GM04504 (cell line): ENCODE measurements around the gene CNTNAP3.
"Not testable (repeated sequence)": the region's sequence is repeated elsewhere in the genome, so short reads cannot be mapped to it uniquely, and the experiment has no call there.

Source experiments
- DNase-seq: peaks from one replicate; pipeline ENCODE4 v3.0.0-alpha.2; 2012; ENCODE audit warnings: low read depth

The CNTNAP3 gene

GRCh38 chr9:39287980-39288379, at the start of gene CNTNAP3:
Gene CNTNAP3 (minus strand): TSS chr9:39288167. CDS start chr9:39288064, 103 bp downstream.
- not testable (repeated sequence) for DNase-seq

GRCh38 chr9:39279995-39280394, 8.0 kb downstream of the CNTNAP3 start:
- DNase-seq = not testable (repeated sequence)

DNA sequence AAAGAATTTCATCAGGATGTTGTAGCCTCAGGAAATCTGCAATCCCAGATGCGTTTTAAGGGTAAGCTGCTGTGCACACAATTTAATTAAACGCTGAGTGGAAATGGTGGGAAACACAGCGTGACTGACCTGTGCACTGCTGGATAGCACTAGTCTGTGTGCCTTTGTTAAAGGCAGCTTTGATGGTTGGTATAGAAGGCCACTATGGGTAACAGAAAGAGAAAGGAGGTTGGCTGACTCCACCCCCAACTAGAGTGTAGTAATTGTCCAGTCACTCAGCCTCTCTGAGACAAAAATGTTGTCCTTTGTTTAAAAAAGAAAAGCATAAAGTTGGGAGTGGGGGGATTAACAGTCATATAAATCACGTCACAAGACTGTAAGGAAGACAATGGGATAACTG, 45.5 kb downstream of the CNTNAP3 start:
- not testable (repeated sequence) for DNase-seq

GRCh38 chr9:39232130-39232991, 55.6 kb downstream of the CNTNAP3 start:
- DNase-seq = not testable (repeated sequence)

DNA sequence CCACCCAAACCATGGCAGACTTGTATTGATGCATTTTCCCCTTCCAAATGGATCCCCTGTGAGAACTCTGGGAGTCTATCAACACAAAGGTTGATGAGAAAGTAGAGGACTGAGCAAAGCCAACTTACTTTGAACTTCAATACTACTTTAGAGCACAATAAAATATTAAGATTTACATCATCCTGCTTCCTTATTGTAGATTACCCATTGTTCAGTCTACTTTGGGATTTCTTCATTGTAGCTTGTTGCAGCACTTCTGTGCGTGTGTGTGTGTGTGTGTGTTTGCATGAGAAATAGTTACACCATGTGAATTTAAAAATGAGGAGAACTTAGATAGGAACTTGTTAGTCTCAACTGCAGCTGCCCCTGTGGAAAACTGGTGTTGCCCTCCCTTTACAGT, 72.0 kb downstream of the CNTNAP3 start:
- DNase-seq = not testable (repeated sequence)

GRCh38 chr9:39209773-39210172, 78.2 kb downstream of the CNTNAP3 start:
- DNase-seq = not testable (repeated sequence)

- DNase-seq = not testable (repeated sequence)
Measured at GRCh38 chr9:39206643-39207042, 81.3 kb downstream of the CNTNAP3 start.

GRCh38 chr9:39205842-39206241, 82.1 kb downstream of the CNTNAP3 start:
- not testable (repeated sequence) for DNase-seq

DNA sequence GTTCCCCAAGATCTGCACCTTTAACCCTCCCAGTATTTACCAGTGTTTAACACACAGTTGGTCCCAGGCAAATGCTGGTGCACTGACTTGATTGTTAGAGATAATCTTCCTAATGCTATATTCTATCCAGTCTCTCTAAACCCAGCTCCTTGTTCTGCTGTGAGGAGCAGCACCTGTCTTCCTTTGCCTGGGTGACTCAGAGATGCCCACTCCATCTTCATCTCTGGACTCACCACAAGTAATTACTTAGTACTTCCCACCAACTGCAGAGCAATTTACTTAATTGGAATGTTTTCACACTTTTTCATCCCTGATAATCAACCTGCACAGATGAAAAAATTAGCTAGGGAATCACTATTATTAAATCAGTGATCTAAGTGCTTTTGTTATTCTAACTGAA, 87.6 kb downstream of the CNTNAP3 start:
- not testable (repeated sequence) for DNase-seq

DNA sequence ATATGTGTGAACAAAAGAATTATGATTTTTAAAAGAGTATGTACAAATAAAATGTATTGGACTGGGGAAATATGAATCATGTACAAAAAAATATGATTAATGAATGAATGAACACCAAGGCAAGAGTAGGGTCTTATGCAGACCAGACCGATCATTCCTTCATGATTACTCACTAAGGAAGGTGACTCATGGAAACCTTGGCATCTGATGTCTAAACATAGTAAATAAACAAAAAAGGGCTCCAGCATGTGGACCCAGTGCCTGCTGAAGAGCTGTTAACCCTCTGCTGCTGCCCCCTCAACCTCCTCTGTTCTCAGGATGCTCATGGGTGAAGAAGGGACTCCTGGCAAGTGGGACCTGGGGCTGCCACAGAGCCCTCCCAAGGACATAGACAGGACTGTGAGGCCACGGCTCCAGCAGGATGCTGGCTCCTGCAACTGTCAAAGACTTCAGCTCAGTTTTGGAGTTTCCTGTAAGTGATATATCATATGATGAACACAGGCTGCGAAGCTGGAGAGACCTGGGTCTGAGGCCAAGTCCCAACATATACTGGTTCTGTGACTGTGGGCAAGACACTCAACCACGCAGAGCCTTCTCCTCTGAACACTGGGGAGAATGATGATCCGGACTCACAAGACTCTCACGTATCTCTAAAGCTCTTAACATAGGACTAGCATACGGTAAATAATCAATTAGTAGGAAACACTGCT, 89.8 kb downstream of the CNTNAP3 start:
- not testable (repeated sequence) for DNase-seq

GRCh38 chr9:39171370-39171769, 116.6 kb downstream of the CNTNAP3 start:
- DNase-seq = not testable (repeated sequence)

DNA sequence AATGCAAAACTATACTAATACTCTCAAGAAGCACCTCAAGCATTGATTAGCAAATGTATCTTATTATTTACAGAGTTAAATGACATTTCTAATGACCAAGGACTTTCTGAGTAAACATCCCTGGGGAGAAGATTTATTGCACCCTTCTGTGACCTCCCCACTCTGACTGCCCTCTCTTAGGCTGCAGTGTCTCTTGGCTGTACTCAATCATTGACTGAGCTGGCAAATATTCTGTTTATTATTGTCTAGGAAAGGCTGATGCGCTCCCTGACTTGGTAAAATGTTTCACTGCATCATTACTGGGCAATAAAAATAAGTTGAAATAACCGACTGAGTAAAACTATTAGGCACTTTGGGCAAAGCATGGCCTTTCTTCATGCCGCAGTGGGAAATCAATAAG, 130.3 kb downstream of the CNTNAP3 start:
- not testable (repeated sequence) for DNase-seq

DNA sequence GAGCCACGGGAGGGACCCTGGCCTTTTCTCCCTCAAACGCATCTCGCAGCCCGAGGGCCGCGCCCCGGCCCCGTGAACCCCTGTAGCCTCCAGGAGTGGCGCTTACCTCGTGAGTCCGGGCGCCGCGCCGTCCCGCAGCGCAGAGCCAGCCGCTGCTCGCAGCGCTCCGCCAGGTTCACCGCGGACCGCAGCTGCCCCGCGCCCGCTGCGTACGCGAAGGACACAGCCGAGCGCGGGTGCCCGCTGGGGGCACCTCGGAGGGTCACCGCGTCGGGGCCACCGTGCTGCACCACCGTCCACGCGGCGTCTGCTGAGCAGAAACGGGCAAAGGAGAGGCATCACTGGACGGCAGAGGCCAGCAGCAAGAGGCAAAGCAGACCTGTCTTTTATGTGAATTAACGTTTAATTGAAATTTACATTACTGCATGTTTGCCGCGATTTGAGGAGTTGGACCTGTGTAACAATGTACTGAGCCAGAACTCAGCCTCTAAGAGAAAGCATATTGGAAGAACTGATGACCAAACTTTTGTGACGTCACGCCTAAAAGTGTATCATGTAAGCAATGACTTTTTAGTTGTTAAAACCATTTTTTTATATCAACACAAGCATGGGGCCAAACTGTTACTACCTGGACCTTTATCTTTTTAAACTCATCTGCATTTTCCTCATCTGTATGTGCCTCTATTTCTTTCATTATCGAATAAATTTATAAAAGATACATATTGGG, 155.0 kb downstream of the CNTNAP3 start:
- not testable (repeated sequence) for DNase-seq

GRCh38 chr9:39121401-39121800, 166.6 kb downstream of the CNTNAP3 start:
- DNase-seq = not testable (repeated sequence)

- DNase-seq = not testable (repeated sequence)
Measured at GRCh38 chr9:39111746-39112145, 176.2 kb downstream of the CNTNAP3 start.

GRCh38 chr9:39108145-39108544, 179.8 kb downstream of the CNTNAP3 start:
- no peak for DNase-seq

DNA sequence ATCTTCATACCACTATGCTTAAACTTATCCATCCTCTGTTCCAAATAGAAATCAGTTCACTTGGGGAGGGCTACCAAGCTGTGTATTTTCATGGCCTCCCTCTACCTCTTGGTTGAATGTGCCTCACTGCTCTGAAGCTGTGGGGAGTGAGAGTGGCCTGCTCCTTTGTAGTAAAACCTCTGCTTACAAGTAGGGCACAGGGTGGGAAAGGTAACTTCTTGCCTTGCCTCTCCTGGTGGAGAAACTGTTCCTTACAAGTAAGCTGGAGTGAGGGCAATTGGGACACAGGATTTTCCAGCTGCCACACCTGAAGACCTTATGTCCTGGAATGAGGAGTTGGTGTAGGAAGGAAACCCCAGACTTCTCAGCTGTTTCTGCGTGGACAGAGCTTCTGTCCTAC, 190.8 kb downstream of the CNTNAP3 start:
- DNase-seq = not testable (repeated sequence)

DNA sequence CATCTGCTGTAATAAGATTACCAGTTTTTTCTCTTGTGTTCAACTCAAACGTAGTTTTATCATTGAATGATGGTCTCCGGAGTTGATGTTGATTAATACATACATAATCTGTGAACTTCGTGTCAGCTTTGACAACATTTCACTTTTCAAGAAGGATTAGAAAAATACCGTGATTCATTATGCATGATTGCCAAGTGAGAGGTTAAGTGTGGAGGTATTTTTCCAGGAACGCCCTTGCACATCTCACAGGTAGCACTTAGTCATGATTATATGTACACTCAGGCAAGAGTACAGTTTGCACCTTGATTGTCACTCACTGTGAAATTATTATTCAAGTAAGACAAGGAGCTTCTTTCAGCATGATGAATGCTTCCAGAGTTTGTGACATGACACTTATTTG, 202.7 kb downstream of the CNTNAP3 start:
- DNase-seq = not testable (repeated sequence)

- DNase-seq = not testable (repeated sequence)
Measured at GRCh38 chr9:39082574-39082973, 205.4 kb downstream of the CNTNAP3 start.

DNA sequence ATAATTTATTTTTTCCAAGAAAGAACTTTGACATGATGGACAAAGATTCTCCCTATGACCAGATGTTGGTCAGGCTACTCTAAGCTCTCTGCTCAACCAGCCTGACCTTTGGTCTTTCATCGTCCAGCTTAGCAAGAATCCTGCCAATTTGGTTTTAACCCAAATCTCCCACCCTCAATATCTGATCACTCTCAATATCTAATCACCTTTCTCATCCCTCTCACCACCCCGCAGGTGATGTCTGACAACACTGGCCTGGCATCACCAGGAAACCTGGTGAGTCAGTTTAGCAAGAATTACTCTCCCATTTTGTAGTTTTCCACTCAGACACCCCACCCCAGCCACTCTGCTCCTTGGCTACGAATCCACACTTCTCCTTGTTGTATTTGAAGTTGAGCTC, 207.9 kb downstream of the CNTNAP3 start:
- DNase-seq = not testable (repeated sequence)

- DNase-seq = not testable (repeated sequence)
Measured at GRCh38 chr9:39078621-39079256, 209.2 kb downstream of the CNTNAP3 start.

DNA sequence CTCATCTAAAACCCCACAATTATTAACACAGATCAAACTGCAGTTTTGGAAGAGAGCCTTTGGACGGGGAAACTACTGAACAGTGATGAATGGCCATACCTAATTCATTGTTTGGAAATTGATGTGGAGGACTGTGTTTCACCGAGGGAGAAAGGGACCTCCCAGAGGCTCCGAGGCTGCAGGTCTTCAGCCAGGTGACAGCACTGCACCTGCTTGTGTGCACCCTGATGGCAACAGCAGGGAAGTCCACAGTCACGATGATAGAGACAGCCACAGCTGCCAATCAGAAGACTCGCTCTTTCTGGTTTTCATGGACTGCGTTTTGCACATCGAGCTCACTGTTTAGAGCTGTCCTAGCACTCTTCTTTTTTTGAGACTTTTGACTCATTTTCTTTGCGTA, 214.4 kb downstream of the CNTNAP3 start:
- not testable (repeated sequence) for DNase-seq
